Loucy (cell line): ENCODE results near the gene ATP2A2.
"Not testable (repeated sequence)": the region's sequence is repeated elsewhere in the genome, so short reads cannot be mapped to it uniquely, and the experiment has no call there.

Experiments
- H2AFZ ChIP-seq: fragments of 200-600 bp; sonication (generic); 2 replicates; pipeline ENCODE4 v1.6.0; 2016; ENCODE audit warnings: antibody characterized with exemption, mild to moderate bottlenecking, low read length, moderate library complexity
- H3F3A ChIP-seq: fragments of 200-600 bp; 2 replicates; pipeline ENCODE4 v1.6.0; 2016; ENCODE audit warnings: antibody characterized with exemption, low read depth, mild to moderate bottlenecking
- H3K27me3 ChIP-seq: fragments of 200-600 bp; sonication (generic); 2 replicates; pipeline ENCODE4 v1.6.1; 2014; ENCODE audit warnings: low read length, mild to moderate bottlenecking; ENCODE audit not compliant: insufficient read depth, poor library complexity, severe bottlenecking
- H3K36me3 ChIP-seq: fragments of 200-600 bp; sonication (generic); 2 replicates; pipeline ENCODE4 v1.6.1; 2016; ENCODE audit warnings: low read length; ENCODE audit not compliant: insufficient read depth
- H3K4me1 ChIP-seq: fragments of 200-600 bp; sonication (generic); 2 replicates; pipeline ENCODE4 v1.5.1; 2014; ENCODE audit warnings: low read length, mild to moderate bottlenecking; ENCODE audit not compliant: insufficient read depth, poor library complexity, severe bottlenecking
- H3K4me2 ChIP-seq: fragments of 200-600 bp; sonication (generic); 2 replicates; pipeline ENCODE4 v1.6.0; 2014; ENCODE audit warnings: antibody characterized with exemption, low read length, low read depth, mild to moderate bottlenecking; ENCODE audit not compliant: poor library complexity, severe bottlenecking
- H3K4me3 ChIP-seq: fragments of 200-600 bp; sonication (generic); 2 replicates; pipeline ENCODE4 v1.5.1; 2014; ENCODE audit warnings: low read length, mild to moderate bottlenecking, mixed read lengths; ENCODE audit not compliant: poor library complexity, severe bottlenecking
- H3K79me2 ChIP-seq: fragments of 200-600 bp; sonication (generic); 2 replicates; pipeline ENCODE4 v1.6.1; 2014; ENCODE audit warnings: low read length; ENCODE audit not compliant: insufficient read depth
- H3K9ac ChIP-seq: fragments of 200-600 bp; sonication (generic); 2 replicates; pipeline ENCODE4 v1.6.0; 2014; ENCODE audit warnings: mild to moderate bottlenecking, low read depth, low read length, moderate library complexity; ENCODE audit not compliant: poor library complexity, severe bottlenecking
- H3K9me2 ChIP-seq: fragments of 200-600 bp; sonication (generic); replicated peaks from 2 replicates; pipeline ENCODE4 v1.6.1; 2016; ENCODE audit warnings: low read depth, low read length, mixed read lengths
- H3K9me3 ChIP-seq: fragments of 200-600 bp; sonication (generic); 2 replicates; pipeline ENCODE4 v1.6.1; 2014; ENCODE audit warnings: mild to moderate bottlenecking, antibody characterized with exemption, low read length, low read depth; ENCODE audit not compliant: insufficient read depth
- H4K20me1 ChIP-seq: fragments of 200-600 bp; sonication (generic); 2 replicates; pipeline ENCODE4 v1.6.0; 2014; ENCODE audit warnings: antibody characterized with exemption, low read length, mild to moderate bottlenecking; ENCODE audit not compliant: insufficient read depth, poor library complexity, severe bottlenecking
- EZH2phosphoT487 ChIP-seq: fragments of 200-600 bp; IDR thresholded peaks from 2 replicates; pipeline ENCODE4 v1.6.1; 2018; ENCODE audit warnings: antibody characterized with exemption, mild to moderate bottlenecking, moderate library complexity, borderline replicate concordance
- TF ChIP-seq, protein P1 (sequence below): fragments of 200-600 bp; sonication (generic); conservative IDR thresholded peaks from 2 replicates; pipeline ENCODE4 v1.5.1; 2014; ENCODE audit warnings: mild to moderate bottlenecking, antibody characterized with exemption, low read length

Gene ATP2A2

DNA sequence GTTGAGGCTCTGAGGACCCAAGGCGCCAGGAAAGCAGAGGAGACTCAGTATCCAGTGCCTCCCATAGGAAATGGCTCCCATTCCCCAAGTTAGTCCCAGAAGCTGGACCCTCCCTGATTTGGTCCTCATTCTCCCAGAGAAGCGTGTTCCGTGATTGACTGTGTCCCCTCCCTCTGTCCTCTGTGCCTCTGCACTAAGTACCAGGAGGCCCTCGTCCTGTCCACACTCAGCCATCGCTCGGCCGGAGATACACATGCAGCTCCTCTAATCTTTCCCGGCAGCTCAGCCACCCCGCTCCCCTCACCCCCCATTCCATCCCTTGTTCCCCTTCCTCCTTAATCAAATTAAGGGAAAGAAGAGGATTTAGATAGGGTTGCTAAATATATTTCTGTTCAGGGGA, 28.3 kb upstream of the ATP2A2 start:
- H3K4me2 ChIP-seq, result no peak overlapping the region

DNA sequence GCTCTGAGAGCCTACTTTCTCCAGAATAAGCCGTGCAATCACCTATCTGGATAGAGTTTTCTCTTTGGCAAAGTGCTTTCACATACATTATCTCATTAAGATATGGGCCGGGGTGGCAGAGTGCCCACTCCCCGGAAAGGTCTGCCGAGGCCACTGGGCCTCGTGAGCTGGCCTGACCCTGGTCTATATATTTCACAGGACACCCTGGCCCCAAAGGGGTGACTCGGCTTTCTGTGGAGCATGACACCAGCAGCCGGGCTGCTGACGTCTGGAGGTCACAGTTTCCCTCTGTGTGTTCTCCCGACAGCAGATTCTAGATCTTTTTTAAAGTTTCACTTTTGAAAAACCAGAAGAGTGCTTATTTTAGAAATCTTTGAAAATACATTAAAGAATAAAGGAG, 27.9 kb upstream of the ATP2A2 start:
- no peaks in the 10 kb centered on the region for H3K36me3 ChIP-seq
- no peaks in the 10 kb centered on the region for H3K9me3 ChIP-seq
- H2AFZ ChIP-seq, result no peak overlapping the region
- H3F3A ChIP-seq, result no peaks in the 10 kb centered on the region
- no peak for TF ChIP-seq EZH2phosphoT487
- TF ChIP-seq, protein P1, sequence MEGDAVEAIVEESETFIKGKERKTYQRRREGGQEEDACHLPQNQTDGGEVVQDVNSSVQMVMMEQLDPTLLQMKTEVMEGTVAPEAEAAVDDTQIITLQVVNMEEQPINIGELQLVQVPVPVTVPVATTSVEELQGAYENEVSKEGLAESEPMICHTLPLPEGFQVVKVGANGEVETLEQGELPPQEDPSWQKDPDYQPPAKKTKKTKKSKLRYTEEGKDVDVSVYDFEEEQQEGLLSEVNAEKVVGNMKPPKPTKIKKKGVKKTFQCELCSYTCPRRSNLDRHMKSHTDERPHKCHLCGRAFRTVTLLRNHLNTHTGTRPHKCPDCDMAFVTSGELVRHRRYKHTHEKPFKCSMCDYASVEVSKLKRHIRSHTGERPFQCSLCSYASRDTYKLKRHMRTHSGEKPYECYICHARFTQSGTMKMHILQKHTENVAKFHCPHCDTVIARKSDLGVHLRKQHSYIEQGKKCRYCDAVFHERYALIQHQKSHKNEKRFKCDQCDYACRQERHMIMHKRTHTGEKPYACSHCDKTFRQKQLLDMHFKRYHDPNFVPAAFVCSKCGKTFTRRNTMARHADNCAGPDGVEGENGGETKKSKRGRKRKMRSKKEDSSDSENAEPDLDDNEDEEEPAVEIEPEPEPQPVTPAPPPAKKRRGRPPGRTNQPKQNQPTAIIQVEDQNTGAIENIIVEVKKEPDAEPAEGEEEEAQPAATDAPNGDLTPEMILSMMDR, result no peak
- H3K4me2 ChIP-seq, result no peak overlapping the region
- no peaks in the 10 kb centered on the region for H3K79me2 ChIP-seq
- no peak overlapping the region for H3K4me3 ChIP-seq
- no peaks in the 10 kb centered on the region for H3K27me3 ChIP-seq
- no peaks in the 10 kb centered on the region for H3K9me2 ChIP-seq
- no peak overlapping the region for H3K9ac ChIP-seq
- H3K4me1 ChIP-seq, result no peaks in the 10 kb centered on the region
- H4K20me1 ChIP-seq, result no peaks in the 10 kb centered on the region

More for the DNA sequence above, 28.3 kb upstream of the ATP2A2 start:
- no peak overlapping the region for H2AFZ ChIP-seq
- H3K27me3 ChIP-seq, result no peaks in the 10 kb centered on the region
- H3K36me3 ChIP-seq, result no peaks in the 10 kb centered on the region
- no peak overlapping the region for H3K4me3 ChIP-seq
- TF ChIP-seq, protein P1, result no peak
- TF ChIP-seq EZH2phosphoT487, result no peak
- H3F3A ChIP-seq, result no peaks in the 10 kb centered on the region
- no peaks in the 10 kb centered on the region for H3K4me1 ChIP-seq
- no peaks in the 10 kb centered on the region for H3K79me2 ChIP-seq
- H3K9me2 ChIP-seq, result no peaks in the 10 kb centered on the region
- no peaks in the 10 kb centered on the region for H3K9me3 ChIP-seq
- no peak overlapping the region for H3K9ac ChIP-seq
- no peaks in the 10 kb centered on the region for H4K20me1 ChIP-seq

DNA sequence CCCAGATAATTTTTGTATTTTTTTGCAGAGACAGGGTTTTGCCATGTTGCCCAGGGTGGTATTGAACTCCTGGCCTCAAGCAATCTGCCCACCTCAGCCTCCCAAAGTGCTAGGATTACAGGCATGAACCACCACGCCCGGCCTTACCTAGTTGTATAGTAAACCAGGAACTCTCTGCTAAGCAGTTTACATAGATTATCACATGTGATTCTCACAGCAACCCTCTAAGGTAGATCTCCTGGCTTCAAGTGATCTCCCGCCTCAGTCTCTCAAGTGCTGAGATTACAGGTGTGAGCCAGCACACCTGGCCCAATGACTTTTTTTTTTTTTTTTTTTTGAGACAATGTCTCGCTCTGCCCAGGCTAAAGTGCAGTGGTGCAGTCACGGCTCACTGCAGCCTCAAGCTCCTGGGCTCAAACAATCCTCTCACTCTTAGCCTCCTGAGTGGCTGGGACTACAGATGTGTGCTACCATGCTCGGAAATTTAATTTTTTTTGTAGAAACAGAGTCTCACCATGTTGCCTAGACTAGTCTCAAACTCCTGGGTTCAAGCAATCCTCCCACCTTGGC, 26.0 kb upstream of the ATP2A2 start:
- H3K79me2 ChIP-seq, result no peaks in the 10 kb centered on the region
- H3K9me2 ChIP-seq, result no peaks in the 10 kb centered on the region
- no peaks in the 10 kb centered on the region for H3K4me1 ChIP-seq
- no peaks in the 10 kb centered on the region for H3F3A ChIP-seq
- TF ChIP-seq, protein P1, result no peak
- no peak for TF ChIP-seq EZH2phosphoT487
- no peak overlapping the region for H3K4me2 ChIP-seq
- no peaks in the 10 kb centered on the region for H3K9me3 ChIP-seq
- H3K27me3 ChIP-seq, result no peaks in the 10 kb centered on the region
- H3K9ac ChIP-seq, result no peak overlapping the region
- no peaks in the 10 kb centered on the region for H3K36me3 ChIP-seq
- H2AFZ ChIP-seq, result no peak overlapping the region
- H4K20me1 ChIP-seq, result no peaks in the 10 kb centered on the region
- no peak overlapping the region for H3K4me3 ChIP-seq

DNA sequence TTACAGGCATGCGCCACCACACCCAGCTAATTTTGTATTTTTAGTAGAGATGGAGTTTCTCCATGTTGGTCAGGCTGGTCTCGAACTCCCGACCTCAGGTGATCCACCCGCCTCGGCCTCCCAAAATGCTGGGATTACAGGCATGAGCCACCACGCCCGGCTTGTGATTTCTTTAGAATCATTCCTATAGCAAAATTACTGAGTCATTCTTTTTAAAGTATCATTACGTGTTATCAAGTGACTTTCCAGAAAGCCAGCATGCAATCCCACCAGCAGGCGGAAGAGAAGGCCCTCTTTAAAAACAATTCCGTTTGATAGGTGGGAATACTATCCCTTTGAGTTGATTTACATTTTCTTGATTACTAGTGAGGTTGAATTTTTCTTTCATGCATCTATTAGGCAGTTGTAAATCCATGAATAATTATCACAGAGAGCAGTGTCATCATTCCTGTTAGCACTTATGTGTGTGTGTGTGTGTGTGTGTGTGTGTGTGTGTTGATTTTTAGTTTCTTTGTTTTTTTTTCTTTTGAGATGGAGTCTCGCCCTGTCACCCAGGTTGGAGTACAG, 25.1 kb upstream of the ATP2A2 start:
- not testable (repeated sequence) for H3K4me3 ChIP-seq, H3K4me1 ChIP-seq, H3K27me3 ChIP-seq, H3K9me3 ChIP-seq, H3K4me2 ChIP-seq, H3F3A ChIP-seq, H3K9ac ChIP-seq, H2AFZ ChIP-seq, H3K79me2 ChIP-seq, H3K36me3 ChIP-seq, H3K9me2 ChIP-seq, H4K20me1 ChIP-seq
